Neural cell (in vitro differentiated cells): Measurements from ENCODE around the gene LHFPL2. TPM values are rescaled to one million over a fixed set of nuclear protein-coding genes. Genes with fewer than 3 reads are reported as not detected.

ENCODE experiments used
- H2AFZ ChIP-seq: fragments of 200-600, 300-800 bp; sonication (generic), shearing (Covaris generic); 2 replicates; pipeline ENCODE4 v1.6.0; 2014; ENCODE audit warnings: low read depth, mild to moderate bottlenecking, antibody characterized with exemption, low read length, moderate library complexity
- H3F3A ChIP-seq: fragments of 200-600 bp; shearing (Covaris generic); 2 replicates; pipeline ENCODE4 v1.6.1; 2016; ENCODE audit warnings: mild to moderate bottlenecking, moderate library complexity, mixed read lengths, antibody characterized with exemption, low read length; ENCODE audit not compliant: insufficient read depth, poor library complexity, severe bottlenecking
- H3K27ac ChIP-seq: fragments of 200-600, 300-800 bp; sonication (generic), shearing (Covaris generic); 2 replicates; pipeline ENCODE4 v1.5.1; 2014; ENCODE audit warnings: mild to moderate bottlenecking, low read length, moderate library complexity
- H3K27me3 ChIP-seq: fragments of 300-800, 200-600 bp; sonication (generic), shearing (Covaris generic); 2 replicates; pipeline ENCODE4 v1.6.0; 2014; ENCODE audit warnings: mild to moderate bottlenecking, low read depth, low read length, moderate library complexity; ENCODE audit not compliant: insufficient read depth
- H3K36me3 ChIP-seq: fragments of 300-800, 200-600 bp; sonication (generic), shearing (Covaris generic); 2 replicates; pipeline ENCODE4 v1.5.1; 2014; ENCODE audit warnings: mild to moderate bottlenecking, antibody characterized with exemption, low read length, moderate library complexity; ENCODE audit not compliant: insufficient read depth
- H3K4me2 ChIP-seq: fragments of 300-800, 200-600 bp; sonication (generic), shearing (Covaris generic); 2 replicates; pipeline ENCODE4 v1.6.0; 2014; ENCODE audit warnings: mild to moderate bottlenecking, low read length
- H3K4me3 ChIP-seq: fragments of 300-800, 200-600 bp; sonication (generic), shearing (Covaris generic); 2 replicates; pipeline ENCODE4 v1.5.1; 2014; ENCODE audit warnings: mild to moderate bottlenecking, low read length, moderate library complexity
- H3K79me2 ChIP-seq: fragments of 200-600 bp; shearing (Covaris generic); replicated peaks from 2 replicates; pipeline ENCODE4 v1.6.0; 2014; ENCODE audit warnings: mild to moderate bottlenecking, low read length, moderate library complexity; ENCODE audit not compliant: insufficient read depth
- H3K9ac ChIP-seq: fragments of 300-800, 200-600 bp; sonication (generic), shearing (Covaris generic); 2 replicates; pipeline ENCODE4 v1.6.1; 2016; ENCODE audit warnings: mild to moderate bottlenecking, low read length, mixed read lengths
- H3K9me2 ChIP-seq: fragments of 200-600 bp; shearing (Covaris generic); 2 replicates; pipeline ENCODE4 v1.6.1; 2016; ENCODE audit warnings: mild to moderate bottlenecking, low read length, mixed read lengths; ENCODE audit not compliant: insufficient read depth
- H3K9me3 ChIP-seq: fragments of 200-600, 300-800 bp; sonication (generic), shearing (Covaris generic); 2 replicates; pipeline ENCODE4 v1.6.1; 2016; ENCODE audit warnings: mild to moderate bottlenecking, mixed run types, low read length, moderate library complexity, mixed read lengths
- H4K20me1 ChIP-seq: fragments of 200-600 bp; shearing (Covaris generic); 2 replicates; pipeline ENCODE4 v1.6.1; 2016; ENCODE audit warnings: mild to moderate bottlenecking, mixed run types; ENCODE audit not compliant: insufficient read depth
- CTCF ChIP-seq: fragments of 450-650 bp; IDR thresholded peaks from 2 replicates; pipeline ENCODE4 v1.5.1; 2014; ENCODE audit warnings: antibody characterized with exemption, mild to moderate bottlenecking, moderate library complexity; ENCODE audit not compliant: poor library complexity, severe bottlenecking
- EP300 ChIP-seq: fragments of 450-650 bp; conservative IDR thresholded peaks from 2 replicates; pipeline ENCODE4 v1.6.1; 2014; ENCODE audit warnings: antibody characterized with exemption, mild to moderate bottlenecking, moderate library complexity; ENCODE audit not compliant: poor library complexity, severe bottlenecking
- EZH2 ChIP-seq: fragments of 200-600, 300-800 bp; shearing (Covaris generic), sonication (generic); IDR thresholded peaks from 2 replicates; pipeline ENCODE4 v1.6.1; 2014; ENCODE audit warnings: antibody characterized with exemption, low read length, borderline replicate concordance, mild to moderate bottlenecking; ENCODE audit not compliant: insufficient read depth, poor library complexity, severe bottlenecking
- MXI1 ChIP-seq: fragments of 450-650 bp; conservative IDR thresholded peaks from 2 replicates; pipeline ENCODE4 v1.6.1; 2014; ENCODE audit warnings: antibody characterized with exemption, mild to moderate bottlenecking; ENCODE audit not compliant: poor library complexity, severe bottlenecking
- POLR2AphosphoS5 ChIP-seq: IDR thresholded peaks from 2 replicates; pipeline ENCODE4 v1.6.1; 2012
- RAD21 ChIP-seq: fragments of 450-650 bp; conservative IDR thresholded peaks from 2 replicates; pipeline ENCODE4 v1.6.1; 2014; ENCODE audit warnings: antibody characterized with exemption, mild to moderate bottlenecking, moderate library complexity
- REST ChIP-seq: IDR thresholded peaks from 2 replicates; pipeline ENCODE4 v1.6.1; 2012; ENCODE audit warnings: borderline replicate concordance
- SMC3 ChIP-seq: fragments of 450-650 bp; conservative IDR thresholded peaks from 2 replicates; pipeline ENCODE4 v1.6.1; 2014; ENCODE audit warnings: antibody characterized with exemption, mild to moderate bottlenecking, moderate library complexity; ENCODE audit not compliant: poor library complexity
- TAF1 ChIP-seq: IDR thresholded peaks from 2 replicates; pipeline ENCODE4 v1.6.1; 2012; ENCODE audit warnings: low read depth
- polyA plus RNA-seq: library from polyadenylated mRNA; depleted of rRNA; stranded (reverse); fragments of >200 nt; gene quantifications from 2 replicates; pipeline ENCODE4 v1.2.3, GENCODE V29; 2014

LHFPL2 gene
- polyA plus RNA-seq, 1 donor from 2014 or later = 1.6 TPM

GRCh38 chr5:78666041-78666444 is 17.5 kb upstream of the LHFPL2 start:
- Histone ChIP-seq H4K20me1 (no peaks in the 10 kb centered on the region), H3K27me3 (no peaks in the 10 kb centered on the region), H3F3A (no peaks in the 10 kb centered on the region), H3K36me3 (no peaks in the 10 kb centered on the region), H3K27ac (no peak overlapping the region), H3K4me3 (no peak overlapping the region), H3K79me2 (no peaks in the 10 kb centered on the region), H3K9ac (no peak overlapping the region), H3K9me2 (no peaks in the 10 kb centered on the region), H2AFZ (no peak overlapping the region), H3K4me2 (no peak overlapping the region), H3K9me3 (no peaks in the 10 kb centered on the region)
- TF ChIP-seq REST = no peak
- TF ChIP-seq CTCF = no peak
- no peak for TF ChIP-seq TAF1
- TF ChIP-seq SMC3 = no peak
- no peak for TF ChIP-seq EP300
- TF ChIP-seq EZH2 = no peak
- no peak for TF ChIP-seq RAD21
- no peak for TF ChIP-seq POLR2AphosphoS5
- no peak for TF ChIP-seq MXI1

- H3K9me3 ChIP-seq = no peaks in the 10 kb centered on the region
- H3K79me2 ChIP-seq = no peaks in the 10 kb centered on the region
- H3K27ac ChIP-seq = no peak overlapping the region
- no peak overlapping the region for H3K4me2 ChIP-seq
- TF ChIP-seq REST = no peak
- TF ChIP-seq EP300 = no peak
- TF ChIP-seq EZH2 = no peak
- no peak for TF ChIP-seq RAD21
- no peak for TF ChIP-seq POLR2AphosphoS5
- TF ChIP-seq TAF1 = no peak
- no peak for TF ChIP-seq SMC3
- no peak for TF ChIP-seq MXI1
- no peak for TF ChIP-seq CTCF
- no peak overlapping the region for H3K4me3 ChIP-seq
- no peaks in the 10 kb centered on the region for H3K9me2 ChIP-seq
- H2AFZ ChIP-seq = no peak overlapping the region
- no peaks in the 10 kb centered on the region for H3K36me3 ChIP-seq
- no peak overlapping the region for H3K9ac ChIP-seq
- no peaks in the 10 kb centered on the region for H4K20me1 ChIP-seq
- H3F3A ChIP-seq = no peaks in the 10 kb centered on the region
- H3K27me3 ChIP-seq = no peaks in the 10 kb centered on the region
Observed at GRCh38 chr5:78665534-78665933, 17.0 kb upstream of the LHFPL2 start.
